SH-SY5Y (cell line): ENCODE data around the gene ADM2.

ENCODE experiments used
- GATA2 ChIP-seq: IDR thresholded peaks from 2 replicates; pipeline ENCODE4 v1.6.1; 2011; ENCODE audit warnings: mild to moderate bottlenecking, low read depth, low read length
- GATA3 ChIP-seq: IDR thresholded peaks from 2 replicates; pipeline ENCODE4 v1.6.1; 2011; ENCODE audit warnings: low read depth, mild to moderate bottlenecking, low read length, moderate library complexity

DNA sequence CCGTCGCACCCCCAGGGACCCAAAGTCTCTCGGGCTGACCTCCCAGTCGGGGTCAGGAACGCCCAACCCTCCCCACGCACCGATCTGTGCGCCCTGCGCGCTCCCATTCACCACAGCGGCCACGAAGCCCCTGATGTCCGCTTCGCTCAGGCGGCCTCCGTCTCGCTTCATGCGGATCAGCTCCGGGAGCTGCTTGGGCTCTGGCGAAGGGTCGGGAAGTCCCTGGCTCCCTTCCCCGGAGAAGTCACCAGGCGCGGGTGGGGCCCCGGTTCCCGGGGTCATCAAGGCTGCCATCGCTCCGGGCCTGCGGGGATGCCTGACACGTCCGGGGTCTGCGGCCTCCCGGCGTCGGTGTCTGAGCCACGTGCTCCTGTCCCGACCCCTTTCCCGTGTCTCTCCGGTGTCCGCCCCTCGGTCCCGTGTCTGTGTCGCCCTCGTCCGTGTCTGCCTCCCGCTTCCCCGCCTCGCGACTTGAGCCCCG is 48.1 kb downstream of the ADM2 start:
- TF ChIP-seq GATA2 (no peak), GATA3 (no peak)
